Adipose tissue (tissue), 3 donors: ENCODE results near the gene OR2A5. TPM values are rescaled to one million over a fixed set of nuclear protein-coding genes. Genes with fewer than 3 reads are reported as not detected.
"Not testable (repeated sequence)": the region's sequence is repeated elsewhere in the genome, so short reads cannot be mapped to it uniquely, and the experiment has no call there.

Experiments
- H3K27ac ChIP-seq: one replicate; pipeline ENCODE4 v1.5.1; 2013; ENCODE audit warnings: low read depth, low read length
- WGBS, 3 donors: extraction: QIAGEN DNeasy Blood & Tissue Kit; methylation state at CpG; one replicate each; pipeline ENCODE4 v1.1.7; 2013; 5-methylcytosine and 5-hydroxymethylcytosine counted together
- polyA plus RNA-seq, 3 donors: library from polyadenylated mRNA; stranded (reverse); fragments of 200-250 nt; gene quantifications; one replicate each; pipeline ENCODE4 v1.2.3, GENCODE V29; 2013
- donor health status: healthy with polysubstance abuse.
- donor health status: Bipolar disorder and iron deficiency.
- donor health status: healthy.

Gene OR2A5, protein sequence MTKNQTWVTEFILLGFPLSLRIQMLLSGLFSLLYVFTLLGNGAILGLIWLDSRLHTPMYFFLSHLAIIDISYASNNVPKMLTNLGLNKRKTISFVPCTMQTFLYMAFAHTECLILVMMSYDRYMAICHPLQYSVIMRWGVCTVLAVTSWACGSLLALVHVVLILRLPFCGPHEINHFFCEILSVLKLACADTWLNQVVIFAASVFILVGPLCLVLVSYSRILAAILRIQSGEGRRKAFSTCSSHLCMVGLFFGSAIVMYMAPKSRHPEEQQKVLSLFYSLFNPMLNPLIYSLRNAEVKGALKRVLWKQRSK
- not detected for polyA plus RNA-seq

DNA sequence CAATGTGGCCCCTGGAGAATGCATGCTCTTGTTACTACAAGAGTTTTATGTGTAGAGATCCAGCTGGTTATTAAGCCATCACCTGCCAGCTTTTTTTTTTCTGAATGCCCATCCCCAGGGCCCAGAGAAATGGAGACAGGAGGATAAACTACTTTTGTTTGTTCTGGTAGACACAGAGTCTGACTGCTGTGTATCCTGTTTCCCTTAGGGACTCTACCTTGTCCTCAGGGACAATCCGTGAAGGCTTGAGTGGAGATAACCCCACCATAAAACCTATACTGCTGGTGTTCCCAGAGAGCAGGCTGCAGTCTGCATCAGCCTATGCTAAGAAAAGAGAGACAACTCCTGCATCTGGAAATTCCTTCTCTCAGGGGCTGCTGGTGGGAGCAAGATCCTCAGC, at the start of gene OR2A5:
Gene OR2A5, plus strand, starts transcription at position 301 of the 400 bp plus-strand sequence. CDS start 1,454 bp downstream, outside the sequence.
- no peak within 1 kb of the TSS for H3K27ac ChIP-seq
- 52 to 59% (median 56%) methylated on average over 1 of the region's 1 CpG for WGBS, 3 donors

DNA sequence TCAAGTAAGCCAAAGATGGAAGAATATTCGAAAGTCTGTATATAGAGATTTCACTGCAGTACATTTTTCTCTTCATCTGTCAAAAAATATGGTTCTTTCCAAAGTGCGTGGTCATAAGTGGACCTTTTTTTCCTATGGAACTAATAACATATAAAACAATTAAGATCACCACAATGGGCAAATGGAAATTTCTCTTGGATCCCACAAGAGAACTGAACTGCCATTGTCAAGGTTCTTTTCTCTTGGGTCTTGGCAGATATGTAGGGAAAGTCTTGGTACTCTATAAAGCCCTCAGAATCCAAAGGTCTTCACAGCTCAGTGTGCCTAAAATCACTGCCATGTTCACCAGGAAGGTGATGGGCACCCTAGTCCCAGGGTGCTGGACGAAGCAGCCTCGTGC, 48.7 kb upstream of the OR2A5 start, which contains the start of gene OR6B1:
Gene OR6B1, plus strand, starts transcription at position 301 of the 400 bp plus-strand sequence. CDS start 3,677 bp downstream, outside the sequence.
- 85 to 93% (median 92%) methylated on average over 4 of the region's 4 CpGs for WGBS, 3 donors
- H3K27ac ChIP-seq: no peak within 1 kb of the TSS

DNA sequence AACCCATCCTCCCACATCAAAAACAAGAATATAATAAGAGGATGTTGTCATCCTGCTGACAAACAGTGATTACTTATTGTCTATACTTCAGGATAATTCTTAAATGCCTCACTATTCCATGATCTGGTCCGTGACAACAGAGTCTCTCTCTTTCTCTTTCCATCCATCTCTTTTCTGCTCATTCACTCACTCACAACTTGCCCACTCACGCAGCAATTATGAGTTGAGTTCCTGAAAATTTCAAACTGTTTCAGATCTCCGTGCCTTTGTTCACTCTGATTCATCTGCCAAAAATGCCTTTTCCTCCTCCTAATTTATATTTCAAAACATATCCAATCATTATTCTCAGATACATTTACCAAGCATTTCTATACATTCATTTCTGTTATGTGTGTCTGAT, 47.2 kb upstream of the OR2A5 start:
- 73 to 81% (median 74%) methylated on average over 3 of the region's 3 CpGs for WGBS, 3 donors
- no peak overlapping the region for H3K27ac ChIP-seq

DNA sequence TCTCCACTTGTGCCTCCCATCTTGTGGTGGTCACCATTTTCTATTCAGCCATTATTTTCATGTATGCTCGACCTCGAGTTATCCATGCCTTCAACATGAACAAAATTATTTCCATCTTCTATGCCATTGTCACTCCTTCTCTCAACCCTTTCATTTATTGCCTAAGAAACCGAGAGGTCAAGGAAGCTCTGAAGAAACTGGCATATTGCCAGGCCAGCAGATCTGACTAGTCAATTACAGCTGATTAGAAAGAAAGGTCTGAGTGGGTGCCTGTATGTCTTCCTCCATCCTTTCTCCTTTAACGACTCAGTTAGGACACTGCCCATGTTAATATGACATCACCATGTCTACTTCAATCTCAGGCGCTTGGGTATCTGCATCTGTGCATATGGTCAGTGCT, 44.0 kb upstream of the OR2A5 start:
- 77 to 80% (median 79%) methylated on average over 5 of the region's 5 CpGs for WGBS, 3 donors
- H3K27ac ChIP-seq: no peak overlapping the region

DNA sequence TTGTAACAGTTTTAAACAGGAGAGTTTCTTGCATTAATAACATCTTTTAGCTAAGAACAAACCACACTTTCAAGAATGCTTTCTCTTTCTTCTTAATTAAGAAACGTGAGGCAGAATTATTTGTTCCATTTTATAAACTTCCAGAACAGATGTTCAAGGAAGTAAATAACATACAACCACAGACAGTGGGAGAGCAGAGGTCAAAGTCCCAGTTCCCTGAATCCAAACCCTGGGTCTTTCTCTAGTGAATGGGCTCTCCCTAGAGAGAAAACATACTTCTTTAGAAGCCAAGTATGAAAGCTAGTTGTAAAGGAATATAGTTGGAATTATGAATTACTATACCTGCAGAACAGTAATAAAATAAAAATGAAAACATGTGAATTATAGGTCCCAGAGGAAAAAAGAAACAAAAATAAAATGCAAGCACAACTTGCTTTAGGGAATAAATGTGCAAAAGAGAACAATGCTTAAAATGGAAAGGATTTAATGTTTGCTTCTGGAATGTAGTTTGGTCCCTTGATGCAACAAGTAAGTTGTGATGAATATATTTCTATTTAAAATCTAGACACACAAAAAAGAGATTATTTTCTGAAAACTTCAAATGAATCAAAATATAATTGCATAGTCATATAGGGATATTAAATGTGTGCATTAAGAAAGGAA, 42.6 kb upstream of the OR2A5 start:
- 25 to 35% (median 34%) methylated on average over 1 of the region's 1 CpG for WGBS, 3 donors
- no peak overlapping the region for H3K27ac ChIP-seq

DNA sequence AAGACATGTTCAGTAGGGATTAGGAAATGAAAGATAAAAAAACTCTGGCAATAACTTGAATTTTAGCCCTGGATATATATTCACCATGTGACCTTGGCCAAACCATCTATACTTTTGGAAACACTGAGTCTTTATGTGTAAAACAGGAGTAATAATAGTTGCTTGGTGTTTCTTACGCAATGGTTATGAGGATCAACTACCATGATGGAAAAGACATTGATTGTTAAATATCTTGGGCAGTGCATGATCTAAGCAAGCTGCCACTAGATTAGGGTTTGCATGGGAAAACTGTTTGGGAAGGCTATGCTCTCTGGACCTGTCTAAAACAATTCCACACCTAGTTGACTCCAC, 42.1 kb upstream of the OR2A5 start:
- no peak overlapping the region for H3K27ac ChIP-seq

DNA sequence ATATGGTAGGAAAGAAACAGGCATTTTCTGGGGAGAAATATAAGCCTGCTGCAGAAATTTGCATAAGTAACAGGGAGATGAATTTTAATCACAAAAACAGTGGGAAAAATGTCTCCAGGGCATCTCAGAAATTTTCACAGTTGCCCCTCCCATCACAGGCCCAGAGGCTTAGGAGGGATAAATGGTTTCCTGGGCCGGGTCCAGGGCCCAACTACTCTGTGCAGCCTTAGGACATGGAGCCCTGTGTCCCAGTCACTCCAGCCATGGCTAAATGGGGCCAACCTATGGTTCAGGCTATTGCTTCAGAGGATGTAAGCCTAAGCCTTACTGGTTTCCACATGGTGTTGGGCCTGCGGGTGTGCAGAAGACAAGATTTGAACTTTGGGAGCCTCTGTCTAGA, 39.4 kb upstream of the OR2A5 start:
- WGBS, 3 donors: 72 to 85% (median 85%) methylated on average over 2 of the region's 2 CpGs

More for the DNA sequence above, 42.1 kb upstream of the OR2A5 start:
- 89 to 100% (median 91%) methylated on average over 1 of the region's 1 CpG for WGBS, 3 donors

DNA sequence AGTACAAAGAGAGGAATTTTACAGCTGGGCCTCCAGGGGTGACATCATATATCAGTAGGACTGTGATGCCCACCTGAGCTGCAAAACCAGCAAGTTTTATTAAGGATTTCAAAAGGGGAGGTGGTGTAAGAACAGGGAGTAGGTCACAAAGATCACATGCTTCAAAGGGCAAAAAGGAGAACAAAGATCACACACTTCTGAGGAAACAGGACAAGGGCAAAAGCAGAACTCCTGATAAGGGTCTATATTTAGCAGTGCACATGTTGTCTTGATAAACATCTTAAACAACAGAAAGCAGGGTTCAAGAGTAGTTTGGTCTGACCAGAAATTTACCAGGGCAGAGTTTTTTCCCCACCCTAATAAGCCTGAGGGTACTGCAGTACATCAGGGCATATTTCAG, 38.7 kb upstream of the OR2A5 start:
- H3K27ac ChIP-seq: not testable (repeated sequence)

More for the DNA sequence above, 39.4 kb upstream of the OR2A5 start:
- no peak overlapping the region for H3K27ac ChIP-seq

DNA sequence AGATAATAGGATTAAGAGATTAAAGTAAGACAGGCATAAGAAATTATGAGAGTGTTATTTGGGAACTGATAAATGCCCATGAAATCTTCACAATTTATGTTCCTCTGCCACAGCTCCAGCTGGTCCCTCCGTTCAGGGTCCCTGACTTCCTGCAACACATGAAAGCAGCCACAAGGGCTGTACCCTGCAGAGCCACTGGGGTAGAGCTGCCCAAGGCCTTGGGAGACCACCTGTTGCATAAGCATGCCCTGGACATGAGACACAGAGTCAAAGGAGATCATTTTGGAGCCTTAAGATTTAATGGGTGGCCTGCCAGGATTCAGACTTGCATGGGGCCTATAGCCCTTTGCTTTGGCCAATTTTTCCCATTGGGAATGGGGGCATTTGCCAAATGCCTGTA, 37.9 kb upstream of the OR2A5 start:
- H3K27ac ChIP-seq: not testable (repeated sequence)
- 68 to 80% (median 71%) methylated on average over 1 of the region's 1 CpG for WGBS, 3 donors

DNA sequence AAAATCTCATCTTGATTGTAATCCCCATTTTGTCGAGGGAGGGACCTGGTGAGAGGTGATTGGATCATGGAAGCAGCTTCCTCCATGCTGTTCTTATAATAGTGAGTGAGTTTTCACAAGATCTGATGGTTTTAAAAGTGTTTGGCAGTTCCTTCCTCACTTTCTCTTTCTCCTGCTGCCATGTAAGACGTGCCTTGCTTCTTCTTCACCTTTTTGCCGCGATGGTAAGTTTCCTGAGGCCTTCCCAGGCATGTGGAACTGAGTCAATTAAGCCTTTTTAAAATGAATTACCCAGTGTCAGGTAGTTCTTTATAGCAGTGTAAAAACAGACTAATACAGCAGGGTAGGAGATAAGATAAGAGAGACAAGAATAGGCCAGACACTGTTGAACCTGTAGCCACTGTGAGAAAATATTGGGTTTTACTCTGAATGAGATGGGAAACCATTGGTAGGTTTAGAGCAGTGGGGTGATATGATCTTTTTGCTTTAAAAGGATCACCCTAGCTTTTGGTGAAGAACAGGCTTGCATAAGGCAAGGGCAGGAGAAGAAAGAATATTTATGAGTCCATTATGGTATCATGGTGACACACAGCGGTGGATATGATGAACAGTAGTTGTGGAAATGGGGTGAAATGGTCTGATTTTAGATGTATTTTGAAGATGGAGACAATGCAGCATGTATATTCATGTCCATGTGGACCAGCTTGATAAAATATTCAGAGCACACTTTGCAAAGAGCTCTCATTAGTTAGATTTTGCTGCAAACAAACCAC, 37.1 kb upstream of the OR2A5 start:
- no peak overlapping the region for H3K27ac ChIP-seq
- 67 to 87% (median 79%) methylated on average over 5 of the region's 5 CpGs for WGBS, 3 donors

DNA sequence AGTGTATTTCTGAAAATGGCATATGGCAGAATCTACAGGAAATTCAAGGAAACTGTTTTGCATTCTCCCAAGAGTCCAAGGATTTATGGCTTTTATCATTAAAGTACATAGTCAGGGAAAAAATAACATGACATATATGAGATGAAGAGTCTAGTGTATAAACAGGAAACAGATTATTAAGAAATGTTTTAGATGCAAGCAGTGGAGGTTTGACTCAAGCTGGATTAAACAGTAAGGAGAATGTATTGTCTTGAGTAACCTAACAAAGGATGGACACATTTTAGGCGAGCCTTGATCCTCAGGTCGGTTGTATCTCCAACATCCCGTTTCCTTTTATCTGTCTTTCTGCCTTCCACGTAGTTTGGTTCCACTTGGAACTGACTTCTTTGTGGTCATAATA, 30.7 kb upstream of the OR2A5 start:
- H3K27ac ChIP-seq: no peak overlapping the region
- WGBS, 3 donors: 58 to 88% (median 73%) methylated on average over 4 of the region's 4 CpGs

DNA sequence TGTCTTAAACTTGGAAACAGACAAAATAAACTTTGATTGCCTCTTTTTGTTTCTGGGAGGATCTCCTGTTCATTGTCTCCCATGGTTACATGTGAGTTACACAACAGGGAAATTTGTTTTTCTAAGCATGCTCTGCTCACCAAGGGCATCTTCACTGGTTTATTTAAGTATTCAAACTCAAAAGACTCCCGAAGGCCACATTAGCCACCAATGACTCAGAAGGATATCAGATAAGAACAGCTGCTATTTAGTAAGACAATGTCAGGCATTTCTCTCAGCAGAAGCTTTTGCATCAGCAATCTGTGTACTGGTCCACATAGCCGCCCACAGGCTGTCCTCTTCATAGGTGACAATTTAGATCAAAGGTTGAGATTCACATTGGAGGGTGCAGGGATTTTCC, 29.3 kb upstream of the OR2A5 start:
- 44 to 66% (median 52%) methylated on average over 2 of the region's 2 CpGs for WGBS, 3 donors

DNA sequence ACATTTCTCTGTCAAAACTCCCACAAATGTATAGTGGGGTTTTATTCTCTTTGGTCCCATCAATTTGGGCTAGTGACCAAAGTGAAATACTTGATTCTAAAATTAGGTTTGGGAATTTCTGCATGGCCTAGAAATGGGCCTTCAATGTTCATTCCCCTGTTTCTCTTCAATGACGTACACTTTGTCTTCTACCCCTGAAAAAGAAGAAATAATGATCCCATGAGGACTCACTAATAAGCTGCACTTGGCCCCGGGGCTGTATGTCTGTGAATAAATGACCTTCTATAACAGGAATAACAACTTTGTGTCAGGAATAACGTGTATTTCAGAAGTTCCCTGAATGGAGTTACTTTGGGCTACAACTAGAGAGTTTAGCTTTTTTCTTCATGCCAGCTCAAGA, 28.4 kb upstream of the OR2A5 start:
- whole genome bisulfite sequencing, 3 donors: 23 to 63% (median 42%) methylated on average over 3 of the region's 3 CpGs
- no peak overlapping the region for H3K27ac ChIP-seq

More for the DNA sequence above, 29.3 kb upstream of the OR2A5 start:
- no peak overlapping the region for H3K27ac ChIP-seq

DNA sequence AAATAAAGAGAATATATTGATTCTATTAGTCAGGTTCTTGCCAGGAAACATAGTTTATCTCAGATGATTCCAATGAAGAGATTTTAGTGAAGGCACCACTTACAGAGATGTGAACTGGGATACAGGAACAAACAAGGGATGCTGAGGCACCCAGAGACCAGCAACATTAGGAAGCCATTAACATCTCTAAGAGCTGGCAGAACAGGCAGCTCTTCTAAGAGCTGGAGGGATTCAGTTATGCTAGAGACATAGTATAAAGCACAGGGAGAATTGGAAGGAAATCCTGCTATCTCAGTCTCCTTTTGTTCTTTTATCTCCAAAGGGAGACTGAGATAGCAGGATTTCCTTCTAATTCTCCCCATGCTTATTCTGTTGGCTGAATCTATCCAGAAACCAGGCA, 26.6 kb upstream of the OR2A5 start:
- H3K27ac ChIP-seq: no peak overlapping the region

DNA sequence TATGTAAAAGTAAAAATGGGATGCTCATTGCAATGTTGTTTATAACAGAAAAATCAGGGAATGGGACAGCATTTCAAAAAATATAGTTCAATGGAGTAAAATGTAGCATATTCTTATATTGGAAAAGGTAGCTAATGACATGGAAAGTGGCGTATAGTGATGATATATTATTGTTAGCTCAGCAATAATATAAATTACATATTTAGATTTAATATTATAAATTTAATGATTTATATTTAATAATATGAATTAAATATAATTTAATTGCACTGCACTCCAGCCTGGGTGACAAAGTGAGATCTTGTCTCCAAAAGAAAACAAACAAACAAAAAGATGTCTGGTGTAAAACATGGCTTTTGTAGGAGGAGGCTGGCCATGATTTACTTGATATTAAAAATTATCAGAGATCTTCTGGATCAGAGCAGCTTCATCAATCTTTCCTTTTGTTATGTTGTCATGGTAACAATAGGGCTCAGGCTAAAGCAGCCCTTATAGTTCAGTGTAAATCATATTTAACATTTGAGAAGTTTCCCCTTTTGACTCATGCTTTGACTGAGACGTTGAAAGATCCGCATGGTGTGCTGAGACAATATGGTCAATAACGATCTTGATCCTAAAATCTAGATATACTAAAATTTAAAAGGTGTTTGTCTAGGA, 25.4 kb upstream of the OR2A5 start:
- 84 to 86% (median 86%) methylated on average over 4 of the region's 4 CpGs for WGBS, 3 donors
- no peak overlapping the region for H3K27ac ChIP-seq

DNA sequence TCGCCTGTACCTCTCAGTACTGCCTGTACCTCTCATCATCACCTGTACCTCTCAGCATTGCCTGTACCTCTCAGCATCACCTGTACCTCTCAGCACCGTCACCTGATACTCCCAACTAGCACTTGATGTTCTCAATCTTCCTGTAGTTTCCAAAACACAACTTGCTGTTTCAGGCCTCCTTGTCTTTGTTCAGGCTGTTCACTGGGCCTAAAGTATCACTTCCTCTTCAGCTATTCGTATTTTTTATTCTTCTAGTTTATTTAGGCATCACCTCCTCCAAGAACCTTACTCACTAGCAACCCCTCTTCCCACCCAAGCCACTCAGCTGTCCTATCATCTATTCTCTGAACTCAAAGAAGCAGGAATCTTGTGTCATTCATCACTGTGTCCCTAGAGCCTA, 24.5 kb upstream of the OR2A5 start:
- 80 to 83% (median 82%) methylated on average over 3 of the region's 3 CpGs for WGBS, 3 donors
- no peak overlapping the region for H3K27ac ChIP-seq

DNA sequence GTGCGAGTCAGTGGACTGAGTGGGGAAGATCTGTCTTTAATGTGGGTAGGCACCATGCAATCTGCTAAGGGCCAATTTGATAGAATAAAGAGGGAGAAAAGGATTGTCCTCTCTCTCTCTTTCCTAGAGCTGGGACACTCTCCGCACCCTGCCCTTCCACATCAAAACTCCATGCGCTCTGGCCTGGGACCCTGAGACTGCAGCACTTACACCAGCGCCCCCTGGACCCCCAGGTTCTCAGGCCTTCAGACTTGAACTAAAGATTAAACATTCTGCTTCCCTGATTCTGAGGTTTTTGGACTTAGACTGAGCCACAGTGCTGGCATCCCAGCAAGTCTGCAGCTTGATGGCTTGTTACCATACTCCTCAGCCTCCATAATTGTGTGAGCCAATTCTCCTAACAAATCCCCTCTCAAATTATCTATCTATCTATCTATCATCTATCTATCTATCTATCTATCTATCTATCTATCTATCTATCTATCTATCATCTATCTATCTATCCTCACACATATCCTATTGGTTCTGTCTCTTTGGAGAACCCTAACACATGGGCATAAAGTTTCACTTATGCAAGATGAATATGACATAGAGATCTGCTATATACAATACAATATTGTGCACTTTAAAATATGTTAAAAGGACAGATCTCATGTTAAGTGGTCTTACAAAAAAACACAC, 22.4 kb upstream of the OR2A5 start:
- H3K27ac ChIP-seq: no peak overlapping the region
- 57 to 65% (median 64%) methylated on average over 4 of the region's 4 CpGs for WGBS, 3 donors

DNA sequence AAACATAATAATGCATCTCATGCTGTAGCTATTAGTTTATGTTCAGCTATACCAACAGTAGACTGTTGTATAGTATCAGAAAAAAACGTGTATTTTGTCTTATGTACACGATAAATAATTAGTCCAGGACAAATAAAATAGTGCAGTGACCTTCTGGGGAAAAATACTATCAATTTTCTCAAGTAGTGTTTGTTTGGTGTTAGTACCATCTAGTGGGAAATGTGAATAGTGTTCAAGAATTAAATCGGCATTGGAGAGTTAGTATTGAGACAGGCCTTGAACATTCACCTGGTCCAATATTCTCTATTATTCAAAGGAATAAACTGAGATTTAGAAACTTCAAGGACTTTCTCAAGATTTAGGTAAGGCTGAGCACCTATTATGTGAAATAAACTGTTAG, 21.7 kb upstream of the OR2A5 start:
- 4 to 23% (median 17%) methylated on average over 3 of the region's 3 CpGs for WGBS, 3 donors
- no peak overlapping the region for H3K27ac ChIP-seq
